Dendritic cell treated with granulocyte-macrophage colony-stimulating factor and Interleukin-4, amounts not matched to agents 40 ng/mL and 50 ng/mL, for 4 days (primary cell): ENCODE data around the gene ATP6V1C2.
A peak's percentile ranks its signal among the peaks of the same experiment; 100 is the strongest.

Experiments
- H3K27ac Mint-ChIP-seq: one replicate; pipeline ENCODE4 v1.8.0; 2022; ENCODE audit warnings: mild to moderate bottlenecking, mixed read lengths
- H3K27me3 Mint-ChIP-seq: one replicate; pipeline ENCODE4 v1.8.0; 2022; ENCODE audit warnings: mild to moderate bottlenecking, mixed read lengths
- H3K36me3 Mint-ChIP-seq: one replicate; pipeline ENCODE4 v1.8.0; 2022; ENCODE audit warnings: low read depth, mixed read lengths
- H3K4me1 Mint-ChIP-seq: one replicate; pipeline ENCODE4 v1.8.0; 2022; ENCODE audit warnings: low read depth, mixed read lengths
- H3K4me3 Mint-ChIP-seq: one replicate; pipeline ENCODE4 v1.8.0; 2022; ENCODE audit warnings: mild to moderate bottlenecking, moderate library complexity, mixed read lengths
- H3K9me3 Mint-ChIP-seq: one replicate; pipeline ENCODE4 v1.8.0; 2022; ENCODE audit warnings: mixed read lengths
- intact Hi-C: fragments of 100-400 bp; cut with micrococcal nuclease; formaldehyde crosslinking; loops from one replicate; pipeline ENCODE4 v1.15.0; 2022

ATP6V1C2 gene, protein sequence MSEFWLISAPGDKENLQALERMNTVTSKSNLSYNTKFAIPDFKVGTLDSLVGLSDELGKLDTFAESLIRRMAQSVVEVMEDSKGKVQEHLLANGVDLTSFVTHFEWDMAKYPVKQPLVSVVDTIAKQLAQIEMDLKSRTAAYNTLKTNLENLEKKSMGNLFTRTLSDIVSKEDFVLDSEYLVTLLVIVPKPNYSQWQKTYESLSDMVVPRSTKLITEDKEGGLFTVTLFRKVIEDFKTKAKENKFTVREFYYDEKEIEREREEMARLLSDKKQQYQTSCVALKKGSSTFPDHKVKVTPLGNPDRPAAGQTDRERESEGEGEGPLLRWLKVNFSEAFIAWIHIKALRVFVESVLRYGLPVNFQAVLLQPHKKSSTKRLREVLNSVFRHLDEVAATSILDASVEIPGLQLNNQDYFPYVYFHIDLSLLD

DNA sequence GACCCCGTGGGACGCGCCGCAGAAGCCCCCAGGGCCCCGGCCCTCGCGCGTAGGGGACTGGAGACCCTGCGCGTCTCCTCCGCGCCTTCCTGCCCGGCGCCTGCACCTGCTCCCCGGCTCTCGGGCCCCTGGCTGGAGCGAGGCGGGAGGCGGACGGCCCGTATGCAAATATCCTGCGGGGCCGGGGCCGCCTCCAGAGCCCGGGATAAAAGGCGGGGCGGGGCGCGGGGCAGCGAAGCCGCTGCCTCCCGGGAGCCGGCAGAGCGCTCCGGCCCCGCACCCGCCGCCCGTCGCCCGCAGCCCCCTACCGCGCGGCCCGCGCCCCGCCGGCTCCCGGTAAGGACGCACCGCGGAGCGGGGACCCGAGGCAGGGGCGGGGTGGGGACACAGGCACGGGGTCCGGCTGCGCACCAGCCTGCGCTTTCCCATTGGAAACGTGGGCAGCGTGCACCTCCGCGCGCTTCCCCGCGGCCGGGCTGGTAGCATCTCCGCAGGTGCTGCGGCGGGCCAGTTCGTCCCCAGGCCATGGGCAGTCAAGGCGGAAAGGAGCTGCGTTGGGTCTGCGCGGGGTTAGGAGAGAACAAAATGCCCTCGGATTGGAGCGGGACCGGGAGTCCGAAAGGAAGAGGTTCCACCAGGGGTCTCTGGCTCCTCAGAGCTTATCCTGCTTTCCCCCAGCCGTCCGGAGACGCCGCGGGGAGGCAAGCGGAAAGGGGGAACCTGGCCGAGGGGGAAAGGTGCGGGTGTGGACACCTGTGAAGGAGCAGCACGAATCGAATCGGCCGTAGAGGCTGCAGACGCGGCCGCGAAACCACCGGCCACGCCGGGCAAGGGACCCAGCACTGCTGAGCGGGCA, at the start of gene ATP6V1C2:
Gene ATP6V1C2, plus strand, starts transcription at position 235 of the 856 bp plus-strand sequence. CDS start 1,220 bp downstream, outside the sequence.
- H3K4me3 Mint-ChIP-seq, result peak within 1 kb of the TSS; percentile 69
- H3K4me1 Mint-ChIP-seq, result peaks cover 22% of the 10 kb centered on the region
- no peaks in the 10 kb centered on the region for H3K9me3 Mint-ChIP-seq
- no peak within 1 kb of the TSS for H3K27ac Mint-ChIP-seq
- intact Hi-C loops, result no loop called here
- no peaks in the 10 kb centered on the region for H3K36me3 Mint-ChIP-seq
- H3K27me3 Mint-ChIP-seq, result peaks cover 78% of the 10 kb centered on the region

GRCh38 chr2:10675131-10675530, 46.3 kb upstream of the ATP6V1C2 start:
- H3K27ac Mint-ChIP-seq, result no peak overlapping the region
- intact Hi-C loops, result no loop called here
- no peaks in the 10 kb centered on the region for H3K4me1 Mint-ChIP-seq
- no peaks in the 10 kb centered on the region for H3K27me3 Mint-ChIP-seq
- H3K36me3 Mint-ChIP-seq, result peaks cover 85% of the 10 kb centered on the region
- H3K4me3 Mint-ChIP-seq, result no peak overlapping the region
- H3K9me3 Mint-ChIP-seq, result no peaks in the 10 kb centered on the region

DNA sequence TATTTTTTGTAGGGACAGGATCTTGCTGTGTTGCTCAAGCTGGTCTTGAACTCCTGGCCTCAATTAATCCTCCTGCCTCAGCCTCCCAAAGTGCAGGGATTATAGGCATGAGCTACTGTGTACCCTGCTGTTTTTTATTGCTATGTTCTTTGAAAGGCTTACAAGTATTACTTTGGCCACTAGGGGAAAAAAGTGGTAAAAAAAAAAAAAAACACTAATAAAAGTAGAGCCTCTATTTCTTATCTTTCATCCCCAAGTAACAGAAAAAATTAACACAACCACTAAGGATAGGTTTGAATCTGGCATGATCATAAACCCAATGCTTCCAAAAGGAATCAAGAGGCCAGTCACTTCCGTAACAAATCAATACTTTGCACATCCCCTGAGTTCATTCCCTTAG, 43.2 kb upstream of the ATP6V1C2 start:
- Mint-ChIP-seq H3K4me3 (no peak overlapping the region), H3K27ac (no peak overlapping the region), H3K9me3 (no peaks in the 10 kb centered on the region), H3K27me3 (no peaks in the 10 kb centered on the region), H3K36me3 (peaks cover 85% of the 10 kb centered on the region), H3K4me1 (no peaks in the 10 kb centered on the region)
- intact Hi-C loops, result no loop called here

- Mint-ChIP-seq H3K4me1 (no peaks in the 10 kb centered on the region), H3K9me3 (no peaks in the 10 kb centered on the region), H3K36me3 (peaks cover 74% of the 10 kb centered on the region), H3K27me3 (no peaks in the 10 kb centered on the region), H3K4me3 (no peak overlapping the region), H3K27ac (no peak overlapping the region)
- intact Hi-C loops, result no loop called here
Observed at GRCh38 chr2:10680214-10680613, 41.2 kb upstream of the ATP6V1C2 start.

DNA sequence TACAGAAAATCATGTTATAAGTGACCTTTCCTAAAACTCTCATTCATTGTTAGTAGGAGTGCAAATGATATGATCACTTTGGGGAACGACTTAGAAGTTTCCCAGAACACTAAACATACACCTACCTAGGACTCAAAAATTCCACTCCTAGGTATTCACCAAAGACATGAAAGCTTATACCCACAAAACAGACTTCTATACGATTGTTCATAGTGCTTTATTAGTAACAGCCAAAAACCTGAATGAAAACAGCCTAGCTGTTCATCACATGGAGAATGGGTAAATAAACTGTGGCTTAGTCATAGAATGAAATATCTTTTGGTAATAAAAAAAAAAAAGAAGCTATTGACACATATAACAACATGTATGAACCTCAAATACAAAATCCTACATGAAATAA, 40.5 kb upstream of the ATP6V1C2 start:
- peaks cover 69% of the 10 kb centered on the region for H3K36me3 Mint-ChIP-seq

GRCh38 chr2:10686176-10686730, 35.2 kb upstream of the ATP6V1C2 start:
- Mint-ChIP-seq H3K9me3 (no peaks in the 10 kb centered on the region), H3K4me3 (no peak overlapping the region), H3K36me3 (peaks cover 37% of the 10 kb centered on the region), H3K4me1 (no peaks in the 10 kb centered on the region), H3K27ac (no peak overlapping the region), H3K27me3 (no peaks in the 10 kb centered on the region)
- intact Hi-C loops, result no loop called here

More for the DNA sequence above, 40.5 kb upstream of the ATP6V1C2 start:
- Mint-ChIP-seq H3K4me3 (no peak overlapping the region), H3K9me3 (no peaks in the 10 kb centered on the region), H3K27me3 (no peaks in the 10 kb centered on the region), H3K4me1 (no peaks in the 10 kb centered on the region), H3K27ac (no peak overlapping the region)
- intact Hi-C loops, result no loop called here

- H3K4me1 Mint-ChIP-seq, result no peaks in the 10 kb centered on the region
- H3K27ac Mint-ChIP-seq, result no peak overlapping the region
- H3K36me3 Mint-ChIP-seq, result peaks cover 8% of the 10 kb centered on the region
- H3K27me3 Mint-ChIP-seq, result no peaks in the 10 kb centered on the region
- H3K9me3 Mint-ChIP-seq, result no peaks in the 10 kb centered on the region
- intact Hi-C loops, result no loop called here
- no peak overlapping the region for H3K4me3 Mint-ChIP-seq
Observed at GRCh38 chr2:10688921-10689807, 32.3 kb upstream of the ATP6V1C2 start.

DNA sequence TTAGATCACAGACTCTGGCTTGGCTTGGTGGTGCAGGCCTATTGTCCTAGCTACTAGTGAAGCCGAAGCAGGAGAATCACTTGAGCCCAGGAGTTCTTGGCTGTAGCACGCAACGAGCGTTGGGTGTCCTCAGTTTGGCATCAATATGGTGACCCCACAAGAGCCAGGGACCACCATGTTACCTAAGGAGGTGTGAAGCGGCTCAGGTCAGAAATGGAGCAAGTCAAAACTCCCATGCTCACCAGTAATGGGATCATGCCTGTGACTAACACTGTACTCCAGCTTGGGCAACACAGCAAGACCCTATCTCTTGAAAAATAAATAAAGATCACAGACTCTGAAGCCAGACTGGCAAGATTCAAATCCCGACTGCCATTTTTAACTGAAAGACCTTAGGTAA, 29.9 kb upstream of the ATP6V1C2 start:
- H3K9me3 Mint-ChIP-seq, result no peaks in the 10 kb centered on the region
- H3K4me3 Mint-ChIP-seq, result no peak overlapping the region
- H3K27ac Mint-ChIP-seq, result no peak overlapping the region
- H3K4me1 Mint-ChIP-seq, result no peaks in the 10 kb centered on the region
- peaks cover 8% of the 10 kb centered on the region for H3K36me3 Mint-ChIP-seq
- no peaks in the 10 kb centered on the region for H3K27me3 Mint-ChIP-seq
- intact Hi-C loops, result no loop called here

DNA sequence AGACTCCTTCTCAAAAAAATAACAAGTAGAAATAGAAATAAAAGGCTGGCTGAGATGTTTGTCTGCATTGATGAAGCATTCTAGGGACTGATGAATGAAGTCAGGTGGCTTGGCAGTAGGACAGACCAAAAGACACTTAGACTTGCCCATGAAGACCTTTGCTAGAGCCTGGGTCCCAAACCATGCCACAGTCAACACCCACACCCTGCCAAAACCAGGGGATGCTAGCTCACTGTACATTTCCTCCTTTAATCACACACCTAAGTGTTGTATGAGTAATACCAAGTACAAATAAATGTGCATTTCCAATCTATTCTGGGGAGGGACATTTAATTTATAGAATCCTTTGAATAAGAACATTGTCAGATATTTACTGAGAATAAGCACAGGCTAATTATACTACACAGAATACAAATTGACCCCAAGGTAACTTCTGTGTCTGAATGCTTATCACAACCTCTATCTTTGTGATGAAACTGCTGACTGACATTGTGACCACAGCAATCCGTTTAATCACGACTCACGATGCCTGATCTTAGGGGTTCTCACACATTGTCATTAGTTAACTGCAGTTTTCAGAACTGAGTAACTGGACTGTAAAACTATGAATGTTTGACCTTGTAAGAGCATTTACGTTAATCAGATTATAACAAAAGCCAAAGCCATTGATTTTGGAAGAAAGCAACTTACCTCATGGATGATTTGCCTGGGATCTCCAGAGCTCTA, 21.2 kb upstream of the ATP6V1C2 start:
- no peak overlapping the region for H3K4me3 Mint-ChIP-seq
- no peak overlapping the region for H3K27ac Mint-ChIP-seq
- intact Hi-C loops, result no loop called here
- H3K4me1 Mint-ChIP-seq, result no peaks in the 10 kb centered on the region
- no peaks in the 10 kb centered on the region for H3K9me3 Mint-ChIP-seq
- H3K36me3 Mint-ChIP-seq, result no peaks in the 10 kb centered on the region
- peaks cover 2% of the 10 kb centered on the region for H3K27me3 Mint-ChIP-seq

DNA sequence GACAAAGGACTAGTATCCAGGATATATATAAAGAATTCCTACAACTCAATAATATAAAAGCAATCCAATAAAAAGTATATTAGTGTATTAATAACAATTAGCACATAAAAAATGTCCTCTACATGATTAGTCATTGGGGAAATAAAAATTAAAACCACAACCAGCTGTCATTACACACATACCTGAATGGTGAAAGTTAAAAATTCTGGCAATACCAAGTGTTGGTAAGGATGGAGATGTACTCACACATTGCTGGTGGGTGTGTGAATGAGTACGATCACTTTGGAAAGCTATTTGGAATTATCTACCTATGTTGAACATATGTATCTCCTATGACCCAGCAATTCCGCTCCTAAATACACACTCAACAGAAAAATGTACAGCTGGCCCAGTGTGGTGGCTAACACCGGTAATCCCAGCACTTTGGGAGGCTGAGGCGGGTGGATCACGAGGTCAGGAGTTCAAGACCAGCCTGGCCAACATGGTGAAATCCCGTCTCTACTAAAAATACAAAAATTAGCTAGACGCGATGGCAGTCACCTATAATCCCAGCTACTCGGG, 17.3 kb upstream of the ATP6V1C2 start:
- H3K27me3 Mint-ChIP-seq, result peaks cover 20% of the 10 kb centered on the region
- H3K4me1 Mint-ChIP-seq, result no peaks in the 10 kb centered on the region
- no peaks in the 10 kb centered on the region for H3K36me3 Mint-ChIP-seq
- no peak overlapping the region for H3K4me3 Mint-ChIP-seq
- H3K27ac Mint-ChIP-seq, result no peak overlapping the region
- intact Hi-C loops, result no loop called here
- H3K9me3 Mint-ChIP-seq, result no peaks in the 10 kb centered on the region

DNA sequence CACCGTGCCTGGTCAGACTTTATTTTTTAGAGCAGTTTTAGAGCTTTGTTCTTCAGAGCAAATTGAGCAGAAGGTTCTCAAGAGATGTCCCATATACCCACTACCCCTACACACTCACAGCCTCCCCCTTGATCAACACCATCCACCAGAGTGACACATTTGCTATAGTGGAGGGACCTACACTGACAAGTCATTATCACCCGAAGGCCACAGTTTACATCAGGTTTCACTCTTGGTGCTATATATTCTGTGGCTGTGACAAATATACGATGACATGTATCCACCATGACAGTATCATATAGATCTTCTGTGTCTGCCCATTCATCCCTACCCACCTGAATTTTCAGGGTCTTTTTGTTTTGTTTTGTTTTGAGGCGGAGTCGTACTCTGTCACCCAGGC, 15.4 kb upstream of the ATP6V1C2 start:
- Mint-ChIP-seq H3K36me3 (no peaks in the 10 kb centered on the region), H3K4me1 (no peaks in the 10 kb centered on the region), H3K27me3 (peaks cover 30% of the 10 kb centered on the region), H3K27ac (no peak overlapping the region), H3K4me3 (no peak overlapping the region), H3K9me3 (no peaks in the 10 kb centered on the region)
- intact Hi-C loops, result no loop called here

DNA sequence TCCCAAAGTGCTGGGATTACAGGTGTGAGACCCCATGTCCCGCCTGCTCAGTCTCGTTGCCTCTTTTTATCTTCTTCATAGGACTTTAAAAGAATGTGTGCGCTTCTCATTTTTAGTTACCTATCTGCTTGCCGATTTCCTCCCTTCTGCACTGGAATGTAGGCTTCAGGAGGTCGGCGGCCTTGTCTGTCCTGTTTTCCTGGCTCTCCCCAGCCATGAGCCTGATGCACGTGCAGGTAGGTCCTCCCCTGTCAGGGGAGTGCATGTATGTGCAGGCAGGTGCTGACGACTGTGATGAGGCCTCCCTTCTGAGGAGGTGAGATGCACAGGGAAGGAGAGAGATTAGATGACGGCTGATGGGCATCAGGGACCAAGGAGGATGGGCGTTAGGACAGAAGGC, 13.6 kb upstream of the ATP6V1C2 start:
- H3K4me3 Mint-ChIP-seq, result no peak overlapping the region
- H3K27me3 Mint-ChIP-seq, result peaks cover 37% of the 10 kb centered on the region
- intact Hi-C loops, result no loop called here
- no peaks in the 10 kb centered on the region for H3K36me3 Mint-ChIP-seq
- no peak overlapping the region for H3K27ac Mint-ChIP-seq
- H3K4me1 Mint-ChIP-seq, result peaks cover 6% of the 10 kb centered on the region
- H3K9me3 Mint-ChIP-seq, result no peaks in the 10 kb centered on the region
